ENCODE measurements around the gene TCF19.
"Not testable (repeated sequence)": the region's sequence is repeated elsewhere in the genome, so short reads cannot be mapped to it uniquely, and the experiment has no call there.

The TCF19 gene

GRCh38 chr6:31190488-31190887 is 32.1 kb downstream of the TCF19 start:
- no peak for DNase-seq (ENCODE audit: low spot score)
- no peaks in the 10 kb centered on the region for H3K9me3 ChIP-seq (ENCODE audit: severe bottlenecking)
- no peaks in the 10 kb centered on the region for H3K36me3 ChIP-seq (ENCODE audit: low read depth)
- peaks cover 4% of the 10 kb centered on the region for H3K4me1 ChIP-seq (ENCODE audit: insufficient read depth, poor library complexity, severe bottlenecking)
- H3K27ac ChIP-seq (ENCODE audit: poor library complexity, severe bottlenecking) = no peak overlapping the region
- no peak overlapping the region for H3K4me3 ChIP-seq (ENCODE audit: severe bottlenecking)
- ATAC-seq (ENCODE audit: low read depth) = no peak
- no peaks in the 10 kb centered on the region for H3K27me3 ChIP-seq (ENCODE audit: insufficient read depth, poor library complexity, severe bottlenecking)
- no peak for TF ChIP-seq CTCF (IDR thresholded peaks at IDR 0.05; ENCODE audit: poor library complexity, severe bottlenecking)

DNA sequence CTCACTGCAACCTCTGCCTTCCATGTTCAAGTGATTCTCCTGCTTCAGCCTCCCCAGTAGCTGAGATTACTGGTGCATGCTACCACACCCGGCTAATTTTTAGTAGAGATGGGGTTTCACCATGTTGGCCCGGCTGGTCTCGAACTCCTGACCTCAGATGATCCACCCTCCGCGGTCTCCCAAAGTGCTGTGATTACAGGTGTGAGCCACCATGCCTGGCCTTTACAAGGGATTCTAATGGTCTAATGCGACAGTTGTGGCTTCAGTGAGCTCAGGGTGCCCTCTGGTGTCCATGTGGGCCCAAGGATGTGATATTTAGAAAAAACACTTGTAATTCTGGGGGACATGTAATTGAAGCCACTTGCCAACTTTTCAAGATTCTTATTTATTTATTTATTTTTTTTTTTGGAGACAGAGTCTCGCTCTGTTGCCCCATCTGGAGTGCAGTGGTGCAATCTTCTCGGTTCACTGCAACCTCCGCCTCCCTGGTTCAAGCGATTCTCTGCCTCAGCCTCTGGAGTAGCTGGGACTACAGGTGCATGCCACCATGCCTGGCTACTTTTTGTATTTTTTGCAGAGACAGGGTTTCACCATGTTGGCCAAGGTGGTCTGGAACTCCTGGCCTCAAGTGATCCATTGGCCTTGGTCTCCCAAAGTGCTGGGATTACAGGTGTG is 34.2 kb downstream of the TCF19 start:
- H3K27me3 ChIP-seq (ENCODE audit: insufficient read depth, poor library complexity, severe bottlenecking); H3K4me1 ChIP-seq (ENCODE audit: insufficient read depth, poor library complexity, severe bottlenecking); H3K4me3 ChIP-seq (ENCODE audit: severe bottlenecking); DNase-seq (ENCODE audit: low spot score); H3K9me3 ChIP-seq (ENCODE audit: severe bottlenecking); H3K36me3 ChIP-seq (ENCODE audit: low read depth); H3K27ac ChIP-seq (ENCODE audit: poor library complexity, severe bottlenecking): not testable (repeated sequence)
- peak; percentile 59 for ATAC-seq (ENCODE audit: low read depth)
- TF ChIP-seq CTCF (IDR thresholded peaks at IDR 0.05; ENCODE audit: poor library complexity, severe bottlenecking) = peak; percentile 77

DNA sequence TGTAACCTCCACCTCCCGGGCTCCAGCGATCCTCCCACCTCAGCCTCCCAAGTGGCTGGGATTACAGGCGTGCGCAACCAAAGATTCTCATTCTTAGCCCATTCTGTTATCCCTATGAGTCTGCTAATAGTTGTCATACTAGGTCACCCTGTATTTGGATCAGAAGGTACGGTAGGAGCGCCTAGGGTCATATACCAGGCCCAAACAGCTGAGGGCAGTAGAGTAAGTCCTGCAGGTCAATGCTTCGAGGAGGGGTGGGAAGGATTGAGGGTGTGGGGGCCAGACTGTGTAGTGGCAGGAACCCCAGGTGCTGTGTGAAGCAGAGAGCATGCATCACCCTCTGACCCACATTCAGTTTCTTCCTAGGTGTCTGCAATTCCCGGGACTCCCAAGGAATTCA is 34.8 kb downstream of the TCF19 start:
- ATAC-seq (ENCODE audit: low read depth) = no peak
- Histone ChIP-seq H3K4me1 (ENCODE audit: insufficient read depth, poor library complexity, severe bottlenecking) (no peaks in the 10 kb centered on the region), H3K4me3 (ENCODE audit: severe bottlenecking) (no peak overlapping the region), H3K36me3 (ENCODE audit: low read depth) (no peaks in the 10 kb centered on the region), H3K27me3 (ENCODE audit: insufficient read depth, poor library complexity, severe bottlenecking) (no peaks in the 10 kb centered on the region), H3K9me3 (ENCODE audit: severe bottlenecking) (no peaks in the 10 kb centered on the region), H3K27ac (ENCODE audit: poor library complexity, severe bottlenecking) (no peak overlapping the region)
- TF ChIP-seq CTCF (IDR thresholded peaks at IDR 0.05; ENCODE audit: poor library complexity, severe bottlenecking) = no peak
- no peak for DNase-seq (ENCODE audit: low spot score)

DNA sequence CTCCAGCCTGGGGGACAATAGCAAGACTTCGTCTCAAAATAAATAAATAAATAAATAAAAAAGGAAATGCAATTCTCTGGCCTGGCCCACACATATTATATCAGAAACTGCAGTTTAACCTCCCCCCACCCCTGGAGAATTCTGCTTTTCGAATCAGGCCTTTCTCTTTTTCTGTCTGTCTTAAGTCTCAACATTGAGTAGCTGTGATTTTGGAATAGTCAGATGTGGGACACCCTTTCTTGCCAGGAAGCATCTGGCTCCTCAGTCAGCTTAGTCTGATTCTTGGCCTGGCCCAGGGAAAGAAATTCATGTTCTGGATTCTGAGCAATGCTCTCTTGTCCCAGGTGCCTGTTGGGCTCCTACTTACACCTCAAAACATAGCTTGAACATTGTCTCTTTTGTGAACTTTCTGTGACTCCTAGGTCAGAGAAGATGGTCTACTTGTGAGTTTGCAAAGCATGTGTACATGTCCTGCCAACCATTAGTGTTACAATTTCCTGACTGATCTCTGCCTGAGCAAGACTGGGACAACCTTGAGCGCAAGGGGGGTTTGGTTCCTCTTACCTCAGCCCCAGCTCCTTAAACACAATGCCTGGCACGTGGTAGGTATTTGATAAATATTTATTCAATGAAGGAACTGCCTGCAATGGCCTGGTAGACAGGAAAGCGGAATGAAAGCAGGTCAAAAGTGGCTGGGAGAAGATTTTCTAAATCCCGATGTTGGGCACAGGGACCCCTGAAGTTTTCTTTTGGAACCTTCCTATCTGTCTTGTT is 35.9 kb downstream of the TCF19 start:
- Histone ChIP-seq H3K4me1 (ENCODE audit: insufficient read depth, poor library complexity, severe bottlenecking) (no peaks in the 10 kb centered on the region), H3K9me3 (ENCODE audit: severe bottlenecking) (no peaks in the 10 kb centered on the region), H3K27ac (ENCODE audit: poor library complexity, severe bottlenecking) (no peak overlapping the region), H3K36me3 (ENCODE audit: low read depth) (no peaks in the 10 kb centered on the region), H3K4me3 (ENCODE audit: severe bottlenecking) (no peak overlapping the region), H3K27me3 (ENCODE audit: insufficient read depth, poor library complexity, severe bottlenecking) (no peaks in the 10 kb centered on the region)
- no peak for DNase-seq (ENCODE audit: low spot score)
- no peak for TF ChIP-seq CTCF (IDR thresholded peaks at IDR 0.05; ENCODE audit: poor library complexity, severe bottlenecking)
- no peak for ATAC-seq (ENCODE audit: low read depth)

DNA sequence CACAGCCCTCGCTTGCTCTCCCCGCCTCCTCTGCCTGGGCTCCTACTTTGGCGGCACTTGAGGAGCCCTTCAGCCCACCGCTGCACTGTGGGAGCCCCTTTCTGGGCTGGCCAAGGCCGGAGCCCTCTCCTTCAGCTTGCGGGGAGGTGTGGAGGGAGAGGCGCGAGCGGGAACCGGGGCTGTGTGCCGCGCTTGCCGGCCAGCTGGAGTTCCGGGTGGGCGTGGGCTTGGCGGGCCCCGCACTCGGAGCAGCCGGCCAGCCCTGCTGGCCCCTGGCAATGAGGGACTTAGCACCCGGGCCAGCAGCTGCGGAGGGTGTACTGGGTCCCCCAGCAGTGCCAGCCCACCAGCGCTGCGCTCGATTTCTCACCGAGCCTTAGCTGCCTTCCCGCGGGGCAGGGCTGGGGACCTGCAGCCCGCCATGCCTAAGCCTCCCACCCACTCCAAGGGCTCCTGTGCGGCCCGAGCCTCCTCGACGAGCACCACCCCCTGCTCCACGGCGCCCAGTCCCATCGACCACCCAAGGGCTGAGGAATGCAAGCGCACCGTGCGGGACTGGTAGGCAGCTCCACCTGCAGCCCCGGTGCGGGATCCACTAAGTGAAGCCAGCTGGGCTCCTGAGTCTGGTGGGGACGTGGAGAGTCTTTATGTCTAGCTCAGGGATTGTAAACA is 37.1 kb downstream of the TCF19 start:
- H3K9me3 ChIP-seq (ENCODE audit: severe bottlenecking); H3K4me3 ChIP-seq (ENCODE audit: severe bottlenecking); DNase-seq (ENCODE audit: low spot score); H3K4me1 ChIP-seq (ENCODE audit: insufficient read depth, poor library complexity, severe bottlenecking); H3K27me3 ChIP-seq (ENCODE audit: insufficient read depth, poor library complexity, severe bottlenecking); ATAC-seq (ENCODE audit: low read depth); H3K36me3 ChIP-seq (ENCODE audit: low read depth); H3K27ac ChIP-seq (ENCODE audit: poor library complexity, severe bottlenecking): not testable (repeated sequence)

DNA sequence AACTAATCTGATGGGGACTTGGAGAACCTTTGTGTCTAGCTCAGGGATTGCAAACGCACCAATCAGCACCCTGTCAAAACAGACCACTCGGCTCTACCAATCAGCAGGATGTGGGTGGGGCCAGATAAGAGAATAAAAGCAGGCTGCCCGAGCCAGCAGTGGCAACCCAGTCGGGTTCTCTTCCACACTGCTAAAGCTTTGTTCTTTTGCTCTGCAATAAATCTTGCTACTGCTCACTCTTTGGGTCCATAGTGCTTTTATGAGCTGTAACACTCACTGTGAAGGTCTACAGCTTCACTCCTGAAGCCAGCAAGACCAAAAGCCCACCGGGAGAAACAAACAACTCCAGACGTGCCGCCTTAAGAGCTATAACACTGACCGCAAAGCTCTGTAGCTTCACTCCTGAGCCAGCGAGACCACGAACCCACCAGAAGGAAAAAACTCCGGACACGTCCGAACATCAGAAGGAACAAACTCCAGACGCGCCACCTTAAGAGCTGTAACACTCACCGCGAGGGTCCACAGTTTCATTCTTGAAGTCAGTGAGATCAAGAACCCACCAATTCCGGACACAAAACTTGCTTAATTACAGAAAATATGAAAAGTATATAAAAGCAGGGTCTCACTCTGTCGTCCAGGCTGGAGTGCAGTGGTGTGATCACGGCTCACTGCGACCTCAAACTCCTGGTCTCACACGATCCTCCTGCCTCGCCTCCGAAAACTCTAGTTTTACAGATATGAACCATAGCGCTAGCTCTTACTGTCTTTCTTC is 38.0 kb downstream of the TCF19 start:
- peak overlapping the region; percentile 87 for H3K27ac ChIP-seq (ENCODE audit: poor library complexity, severe bottlenecking)
- not testable (repeated sequence) for H3K36me3 ChIP-seq (ENCODE audit: low read depth); DNase-seq (ENCODE audit: low spot score); H3K4me1 ChIP-seq (ENCODE audit: insufficient read depth, poor library complexity, severe bottlenecking); H3K9me3 ChIP-seq (ENCODE audit: severe bottlenecking); ATAC-seq (ENCODE audit: low read depth); H3K27me3 ChIP-seq (ENCODE audit: insufficient read depth, poor library complexity, severe bottlenecking)
- peak overlapping the region; percentile 50 for H3K4me3 ChIP-seq (ENCODE audit: severe bottlenecking)
